ENCODE results near the gene TTLL5. TPM values are rescaled to one million over a fixed set of nuclear protein-coding genes. Genes with fewer than 3 reads are reported as not detected.

TTLL5 gene
- total and polyA plus RNA-seq, 10 of the 15 experiments (the other 5 are each of a cell fraction or from before 2014, with no cell fraction given), result 3.2 to 25.9 (median 13.8) TPM

DNA sequence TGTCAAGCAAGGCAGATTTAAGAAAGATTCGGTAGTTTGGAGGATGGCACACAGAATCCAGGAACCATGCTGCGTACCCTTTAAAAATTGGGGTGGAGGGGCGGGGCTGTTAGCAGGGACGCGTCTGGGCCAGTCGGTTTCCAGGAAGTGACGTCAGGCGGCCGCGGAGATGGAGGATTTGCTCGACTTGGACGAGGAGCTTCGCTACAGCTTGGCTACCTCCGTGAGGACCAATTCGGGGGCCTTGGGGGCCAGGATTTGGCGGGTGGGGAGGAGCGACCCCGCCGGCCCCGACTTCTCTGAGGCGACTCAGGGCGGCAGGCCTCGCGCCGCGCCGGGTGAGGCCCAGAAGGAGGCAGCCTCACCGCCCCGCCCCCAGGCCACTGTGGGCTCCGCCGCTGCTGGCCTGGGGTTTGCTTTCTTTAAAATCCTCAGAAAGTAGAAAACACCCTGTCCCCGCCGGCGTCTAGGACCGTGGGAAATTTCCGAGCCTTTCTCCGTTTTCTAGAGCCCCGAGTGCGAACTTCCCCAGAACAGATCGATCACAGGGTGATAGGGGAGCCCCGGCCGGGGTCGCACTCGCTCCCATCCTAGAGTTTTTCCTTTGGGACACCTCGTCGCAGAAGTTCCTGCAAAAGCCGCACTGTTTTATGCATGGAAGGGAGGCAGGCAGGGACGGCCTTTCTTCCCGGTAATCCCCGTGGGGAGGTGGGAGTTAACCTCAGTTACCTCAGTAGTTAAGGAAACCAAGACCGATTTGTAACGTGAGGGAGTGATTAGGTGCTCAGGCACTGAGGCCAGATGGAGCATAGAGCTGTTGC, 324.8 kb downstream of the TTLL5 start, which contains the start of gene IFT43:
Gene IFT43, plus strand, starts transcription at position 146 of the 821 bp plus-strand sequence. Its CDS starts 24 bp downstream, at position 170.
- H3K27me3 ChIP-seq (replicated peaks in 1 of 2; ENCODE audit: control insufficient read depth in 2 of 2, insufficient read depth in 2 of 2, low read length in 1 of 2), result no peaks in the 10 kb centered on the region; a peak in 1 of 4 replicates
- peak within 1 kb of the TSS; percentile 97 for H3K4me3 ChIP-seq
- H3K27ac ChIP-seq (ENCODE audit: control insufficient read depth, insufficient read depth), result peak within 1 kb of the TSS; percentile 44; the same call in 1 of the 2 replicates
- peaks cover 19% of the 10 kb centered on the region for H3K4me1 ChIP-seq (ENCODE audit: control insufficient read depth, insufficient read depth, low read length)
- peaks cover 1% of the 10 kb centered on the region; the same call in 1 of the 2 replicates for H3K79me2 ChIP-seq (ENCODE audit: control insufficient read depth, insufficient read depth, low read length)
- 3% methylated on average over 52 of the region's 52 CpGs for WGBS (ENCODE audit: insufficient coverage, insufficient replicate concordance, low lambda C conversion rate, missing lambda C conversion rate)
- peak; percentile 80 for ATAC-seq
- H4K20me1 ChIP-seq (ENCODE audit: control insufficient read depth, insufficient read depth), result no peaks in the 10 kb centered on the region
- ChIA-PET POLR2A (interaction anchor here (0.5 to 1.4 kb wide), 4 partner anchors 26 to 79 kb away, joined by 3 to 5 read pairs (median 4); no protein-coding TSS in a partner anchor), RAD21 (ENCODE audit: unreplicated experiment) (interaction anchor here (0.7 to 11.1 kb wide), 8 partner anchors 10 to 416 kb away, joined by 3 to 179 read pairs (median 4); partner anchors contain the start of genes ERG28 and TTLL5), CTCF (interaction anchor here (0.6 to 15.4 kb wide), 9 partner anchors 8 to 484 kb away, joined by 3 to 390 read pairs (median 5); no protein-coding TSS in a partner anchor), SMC1A (ENCODE audit: uncharacterized antibody, unreplicated experiment) (interaction anchor here (1.0 to 13.7 kb wide), 6 partner anchors 9 to 414 kb away, joined by 3 to 190 read pairs (median 4); no protein-coding TSS in a partner anchor)
- peak within 1 kb of the TSS; percentile 71 for H3K9ac ChIP-seq (ENCODE audit: control insufficient read depth, insufficient read depth, low read length)
- H3K4me2 ChIP-seq (ENCODE audit: control insufficient read depth, insufficient read depth), result peak within 1 kb of the TSS; percentile 77
- DNase-seq (ENCODE audit: low read depth, low spot score), result no peak
- H3K36me3 ChIP-seq (ENCODE audit: control insufficient read depth in 2 of 2, insufficient read depth in 2 of 2, low read length in 1 of 2), result no peaks in the 10 kb centered on the region
- FAIRE-seq, result peak; percentile 92
- TSS peak; percentile 80 for BruUV-seq (replicated peaks)
- no peaks in the 10 kb centered on the region for H3K9me3 ChIP-seq (replicated peaks; ENCODE audit: control insufficient read depth, insufficient read depth, low read length)
- in situ Hi-C loops (cut with MboI) (loop anchor here (10.0 kb wide), 1 partner anchor 411 kb away; the partner anchor contains the start of gene FLVCR2), intact Hi-C loops (cut with micrococcal nuclease; ENCODE audit: unreplicated experiment) (loop anchor here (10.0 kb wide), 1 partner anchor 411 kb away; the partner anchor contains the start of gene FLVCR2)
- H2AFZ ChIP-seq (ENCODE audit: control insufficient read depth, low read depth, low read length), result peak within 1 kb of the TSS; percentile 92
- TF ChIP-seq RCOR1 (conservative IDR thresholded peaks at IDR 0.05; ENCODE audit: low read depth, low read length) (no peak), BACH1 (IDR thresholded peaks at IDR 0.05; ENCODE audit: borderline replicate concordance) (no peak), SMC3 (IDR thresholded peaks at IDR 0.05; ENCODE audit: borderline replicate concordance, low read length) (no peak), TCF3 (IDR thresholded peaks at IDR 0.05; ENCODE audit: borderline replicate concordance, insufficient read depth, low read depth, low read length) (no peak), GABPA (IDR thresholded peaks at IDR 0.05; ENCODE audit: low read depth) (peak; percentile 80), PAX8 (IDR thresholded peaks at IDR 0.05) (no peak), MYC (IDR thresholded peaks at IDR 0.05; ENCODE audit: insufficient read depth, insufficient read length, insufficient replicate concordance, low read length, severe bottlenecking) (no peak), EGR1 (IDR thresholded peaks at IDR 0.05; ENCODE audit: borderline replicate concordance in 1 of 2, low read depth in 2 of 2, low read length in 2 of 2) (no peak), NFYA (IDR thresholded peaks at IDR 0.05; ENCODE audit: borderline replicate concordance, low read depth, low read length) (no peak)
- TF ChIP-seq, protein P1, sequence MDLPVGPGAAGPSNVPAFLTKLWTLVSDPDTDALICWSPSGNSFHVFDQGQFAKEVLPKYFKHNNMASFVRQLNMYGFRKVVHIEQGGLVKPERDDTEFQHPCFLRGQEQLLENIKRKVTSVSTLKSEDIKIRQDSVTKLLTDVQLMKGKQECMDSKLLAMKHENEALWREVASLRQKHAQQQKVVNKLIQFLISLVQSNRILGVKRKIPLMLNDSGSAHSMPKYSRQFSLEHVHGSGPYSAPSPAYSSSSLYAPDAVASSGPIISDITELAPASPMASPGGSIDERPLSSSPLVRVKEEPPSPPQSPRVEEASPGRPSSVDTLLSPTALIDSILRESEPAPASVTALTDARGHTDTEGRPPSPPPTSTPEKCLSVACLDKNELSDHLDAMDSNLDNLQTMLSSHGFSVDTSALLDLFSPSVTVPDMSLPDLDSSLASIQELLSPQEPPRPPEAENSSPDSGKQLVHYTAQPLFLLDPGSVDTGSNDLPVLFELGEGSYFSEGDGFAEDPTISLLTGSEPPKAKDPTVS (IDR thresholded peaks at IDR 0.05; ENCODE audit: low read depth, low read length), result no peak
- TF ChIP-seq, protein P2, sequence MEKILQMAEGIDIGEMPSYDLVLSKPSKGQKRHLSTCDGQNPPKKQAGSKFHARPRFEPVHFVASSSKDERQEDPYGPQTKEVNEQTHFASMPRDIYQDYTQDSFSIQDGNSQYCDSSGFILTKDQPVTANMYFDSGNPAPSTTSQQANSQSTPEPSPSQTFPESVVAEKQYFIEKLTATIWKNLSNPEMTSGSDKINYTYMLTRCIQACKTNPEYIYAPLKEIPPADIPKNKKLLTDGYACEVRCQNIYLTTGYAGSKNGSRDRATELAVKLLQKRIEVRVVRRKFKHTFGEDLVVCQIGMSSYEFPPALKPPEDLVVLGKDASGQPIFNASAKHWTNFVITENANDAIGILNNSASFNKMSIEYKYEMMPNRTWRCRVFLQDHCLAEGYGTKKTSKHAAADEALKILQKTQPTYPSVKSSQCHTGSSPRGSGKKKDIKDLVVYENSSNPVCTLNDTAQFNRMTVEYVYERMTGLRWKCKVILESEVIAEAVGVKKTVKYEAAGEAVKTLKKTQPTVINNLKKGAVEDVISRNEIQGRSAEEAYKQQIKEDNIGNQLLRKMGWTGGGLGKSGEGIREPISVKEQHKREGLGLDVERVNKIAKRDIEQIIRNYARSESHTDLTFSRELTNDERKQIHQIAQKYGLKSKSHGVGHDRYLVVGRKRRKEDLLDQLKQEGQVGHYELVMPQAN (conservative IDR thresholded peaks at IDR 0.05), result peak; percentile 92
- TF ChIP-seq, protein P3, sequence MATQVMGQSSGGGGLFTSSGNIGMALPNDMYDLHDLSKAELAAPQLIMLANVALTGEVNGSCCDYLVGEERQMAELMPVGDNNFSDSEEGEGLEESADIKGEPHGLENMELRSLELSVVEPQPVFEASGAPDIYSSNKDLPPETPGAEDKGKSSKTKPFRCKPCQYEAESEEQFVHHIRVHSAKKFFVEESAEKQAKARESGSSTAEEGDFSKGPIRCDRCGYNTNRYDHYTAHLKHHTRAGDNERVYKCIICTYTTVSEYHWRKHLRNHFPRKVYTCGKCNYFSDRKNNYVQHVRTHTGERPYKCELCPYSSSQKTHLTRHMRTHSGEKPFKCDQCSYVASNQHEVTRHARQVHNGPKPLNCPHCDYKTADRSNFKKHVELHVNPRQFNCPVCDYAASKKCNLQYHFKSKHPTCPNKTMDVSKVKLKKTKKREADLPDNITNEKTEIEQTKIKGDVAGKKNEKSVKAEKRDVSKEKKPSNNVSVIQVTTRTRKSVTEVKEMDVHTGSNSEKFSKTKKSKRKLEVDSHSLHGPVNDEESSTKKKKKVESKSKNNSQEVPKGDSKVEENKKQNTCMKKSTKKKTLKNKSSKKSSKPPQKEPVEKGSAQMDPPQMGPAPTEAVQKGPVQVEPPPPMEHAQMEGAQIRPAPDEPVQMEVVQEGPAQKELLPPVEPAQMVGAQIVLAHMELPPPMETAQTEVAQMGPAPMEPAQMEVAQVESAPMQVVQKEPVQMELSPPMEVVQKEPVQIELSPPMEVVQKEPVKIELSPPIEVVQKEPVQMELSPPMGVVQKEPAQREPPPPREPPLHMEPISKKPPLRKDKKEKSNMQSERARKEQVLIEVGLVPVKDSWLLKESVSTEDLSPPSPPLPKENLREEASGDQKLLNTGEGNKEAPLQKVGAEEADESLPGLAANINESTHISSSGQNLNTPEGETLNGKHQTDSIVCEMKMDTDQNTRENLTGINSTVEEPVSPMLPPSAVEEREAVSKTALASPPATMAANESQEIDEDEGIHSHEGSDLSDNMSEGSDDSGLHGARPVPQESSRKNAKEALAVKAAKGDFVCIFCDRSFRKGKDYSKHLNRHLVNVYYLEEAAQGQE (IDR thresholded peaks at IDR 0.05; ENCODE audit: low read depth, low read length), result no peak
- TF ChIP-seq, protein P4, sequence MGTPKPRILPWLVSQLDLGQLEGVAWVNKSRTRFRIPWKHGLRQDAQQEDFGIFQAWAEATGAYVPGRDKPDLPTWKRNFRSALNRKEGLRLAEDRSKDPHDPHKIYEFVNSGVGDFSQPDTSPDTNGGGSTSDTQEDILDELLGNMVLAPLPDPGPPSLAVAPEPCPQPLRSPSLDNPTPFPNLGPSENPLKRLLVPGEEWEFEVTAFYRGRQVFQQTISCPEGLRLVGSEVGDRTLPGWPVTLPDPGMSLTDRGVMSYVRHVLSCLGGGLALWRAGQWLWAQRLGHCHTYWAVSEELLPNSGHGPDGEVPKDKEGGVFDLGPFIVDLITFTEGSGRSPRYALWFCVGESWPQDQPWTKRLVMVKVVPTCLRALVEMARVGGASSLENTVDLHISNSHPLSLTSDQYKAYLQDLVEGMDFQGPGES (IDR thresholded peaks at IDR 0.05), result no peak
